NCI-H82 treated with DMSO at 0.1 percent for 48 hours (cell line): ENCODE data around the gene DISC1.
"Not testable (repeated sequence)": the region's sequence is repeated elsewhere in the genome, so short reads cannot be mapped to it uniquely, and the experiment has no call there.

ENCODE experiments used
- DNase-seq: peaks from one replicate; lab custom pipeline; 2025; ENCODE audit not compliant: unreplicated experiment; lab: John Stamatoyannopoulos, UW

Gene DISC1

DNA sequence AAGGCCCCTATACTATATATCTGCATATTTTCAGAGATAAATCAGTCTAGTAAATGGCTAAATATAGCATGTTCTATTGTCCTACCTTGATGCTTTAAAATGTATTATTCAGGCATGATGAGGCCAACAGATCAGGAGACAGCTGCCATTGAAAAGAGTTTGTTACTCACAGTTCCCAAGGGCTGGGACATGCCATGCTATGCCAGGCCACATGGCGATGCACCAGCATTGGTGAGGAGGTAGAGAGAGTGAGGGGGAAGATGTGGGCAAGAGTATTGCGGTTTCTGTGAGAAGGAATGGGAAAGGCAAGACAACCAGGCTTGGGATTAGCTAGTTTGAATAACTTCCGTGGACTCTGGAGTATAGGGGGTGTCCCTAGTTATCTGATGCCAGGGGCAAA is 316.5 kb downstream of the DISC1 start:
- DNase-seq: no peak

DNA sequence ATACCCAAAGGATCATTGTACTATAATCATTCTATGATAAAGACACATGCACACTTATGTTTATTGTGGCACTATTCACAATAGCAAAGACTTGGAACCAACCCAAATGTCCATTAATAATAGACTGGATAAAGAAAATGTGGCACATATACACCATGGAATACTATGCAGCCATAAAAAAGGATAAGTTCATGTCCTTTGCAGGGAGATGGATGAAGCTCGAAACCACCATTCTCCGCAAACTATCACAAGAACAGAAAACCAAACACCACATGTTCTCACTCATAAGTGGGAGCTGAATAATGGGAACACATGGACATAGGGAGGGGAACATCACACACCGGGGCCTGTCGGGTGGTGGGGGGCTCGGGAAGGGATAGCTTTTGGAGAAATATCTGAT is 321.5 kb downstream of the DISC1 start:
- DNase-seq: not testable (repeated sequence)

DNA sequence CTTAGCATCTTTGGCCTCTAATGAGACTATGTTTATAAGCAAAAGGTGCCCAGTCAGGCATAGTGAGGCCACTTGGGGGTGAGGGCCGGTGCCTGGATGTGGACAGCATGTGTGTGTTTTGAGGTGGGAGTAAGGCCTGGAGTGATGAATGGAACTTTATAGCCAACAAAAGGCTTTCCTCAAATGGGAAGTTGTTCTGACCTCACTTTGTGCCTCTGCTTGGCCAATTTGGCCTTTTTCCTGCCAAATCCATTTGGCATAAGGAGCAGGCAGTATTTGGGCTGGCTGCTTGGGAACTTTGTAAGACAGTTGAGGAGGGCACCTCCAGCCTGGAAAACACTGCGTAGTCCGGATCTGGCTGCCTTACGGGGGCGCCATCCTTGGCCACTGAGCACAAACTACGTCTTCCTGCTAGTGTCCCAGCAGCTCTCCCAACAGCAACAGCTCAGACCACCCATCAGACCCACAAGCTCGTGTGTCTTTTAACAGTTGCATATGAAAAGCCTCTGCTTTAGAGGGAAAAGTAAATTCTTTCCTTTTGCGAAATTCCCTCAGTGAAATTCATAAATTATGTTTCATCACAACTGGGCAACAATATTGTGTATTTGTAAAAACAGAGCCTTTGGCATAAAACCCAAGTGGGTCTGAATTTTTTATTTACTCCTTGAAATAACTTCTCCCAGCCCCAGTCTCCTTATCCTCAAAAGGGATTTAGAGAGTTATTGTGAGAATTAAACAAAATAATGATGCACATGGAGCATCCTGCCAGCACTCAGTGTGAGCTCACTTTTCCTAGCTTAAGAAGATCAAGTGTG is 322.9 kb downstream of the DISC1 start:
- DNase-seq: no peak

DNA sequence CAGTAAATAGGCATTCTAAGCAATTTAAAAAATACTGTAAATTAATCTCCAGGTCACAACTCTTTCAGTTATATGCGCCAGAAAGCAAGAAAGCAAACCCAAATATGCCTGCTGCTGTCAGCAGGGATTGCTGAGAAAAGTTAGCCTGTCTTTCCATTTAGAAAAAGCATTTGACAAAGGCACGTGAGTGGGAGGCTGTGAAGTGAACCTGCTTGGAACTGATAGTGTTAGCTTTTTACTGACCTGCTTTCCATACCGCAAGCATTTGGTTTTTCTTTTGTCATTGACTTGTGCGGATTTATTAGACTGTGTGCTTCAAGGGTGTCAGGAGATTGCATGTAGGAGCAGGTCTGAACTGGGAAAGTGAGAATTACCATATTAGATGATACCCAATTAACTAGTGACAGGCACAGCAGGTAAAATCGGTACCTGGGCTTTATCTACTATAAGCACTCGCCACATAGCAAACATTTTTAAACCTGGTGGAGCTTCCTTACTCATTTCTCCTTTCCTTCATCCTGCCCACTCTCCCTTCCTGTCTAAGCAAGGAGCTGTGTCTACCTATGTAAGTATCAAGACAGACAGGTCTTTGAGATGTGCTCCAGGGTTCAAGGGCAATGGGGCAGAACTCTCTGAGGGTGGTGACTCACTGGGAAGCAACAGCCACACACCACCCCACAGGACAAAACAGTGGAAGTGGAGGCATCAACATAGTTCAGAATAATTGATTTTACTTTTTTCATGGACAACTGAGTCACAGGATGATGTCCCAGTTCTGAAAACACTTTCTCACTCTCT is 323.9 kb downstream of the DISC1 start:
- no peak for DNase-seq

DNA sequence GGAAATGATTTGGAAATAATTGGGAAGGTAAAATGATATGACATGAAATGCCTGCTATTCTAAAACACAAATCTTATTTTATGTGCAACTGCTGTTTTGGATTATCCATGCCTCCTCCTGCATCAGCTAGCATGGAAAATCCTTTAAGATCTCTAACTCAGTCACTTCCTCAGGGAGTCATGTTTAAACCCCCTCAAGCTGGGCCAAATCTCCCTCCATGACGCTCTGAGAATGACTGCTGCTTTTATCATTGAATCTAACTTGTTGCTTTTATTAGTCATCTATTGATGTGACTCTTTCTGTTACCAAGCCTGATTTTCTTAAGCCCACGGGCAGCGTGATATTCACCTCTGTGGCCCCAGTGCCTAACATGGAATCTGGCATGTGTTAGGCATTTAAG is 324.8 kb downstream of the DISC1 start:
- no peak for DNase-seq

DNA sequence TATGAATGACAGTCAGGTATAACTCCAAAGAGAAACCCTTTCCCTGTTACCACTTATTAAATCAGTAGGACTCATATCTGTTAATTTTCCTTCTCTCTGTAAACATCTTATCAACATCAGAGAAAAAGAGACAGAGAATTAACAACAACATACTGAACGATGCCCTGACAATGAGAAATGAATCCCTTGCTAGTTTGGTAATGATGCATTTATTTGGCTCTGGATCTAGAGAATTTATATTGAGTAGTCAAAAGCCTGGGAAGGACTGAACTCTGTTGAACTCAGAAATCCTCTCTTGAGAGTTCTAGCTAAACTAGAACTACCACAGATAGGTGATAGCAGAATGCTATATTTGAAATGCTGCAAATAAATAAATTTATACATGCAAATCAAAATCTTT is 325.6 kb downstream of the DISC1 start:
- no peak for DNase-seq

DNA sequence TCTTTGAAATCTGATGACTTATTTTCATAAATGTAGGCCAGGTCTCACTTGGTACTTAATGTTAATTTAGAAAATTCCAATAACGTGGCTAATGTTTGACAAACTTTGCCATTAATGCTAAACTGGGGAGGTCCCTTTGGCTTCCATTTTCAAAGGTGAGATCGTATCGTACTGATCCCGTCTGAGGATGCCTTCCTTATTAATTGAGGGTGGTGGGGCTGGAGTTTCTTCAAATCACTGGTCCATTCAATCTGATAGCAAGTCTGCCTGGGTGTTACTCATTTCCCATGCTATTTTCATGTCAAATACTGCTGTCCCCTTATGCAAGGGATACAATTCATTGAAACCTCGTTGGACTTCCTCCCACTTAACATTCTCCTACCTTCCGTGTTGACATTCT is 327.1 kb downstream of the DISC1 start:
- no peak for DNase-seq

DNA sequence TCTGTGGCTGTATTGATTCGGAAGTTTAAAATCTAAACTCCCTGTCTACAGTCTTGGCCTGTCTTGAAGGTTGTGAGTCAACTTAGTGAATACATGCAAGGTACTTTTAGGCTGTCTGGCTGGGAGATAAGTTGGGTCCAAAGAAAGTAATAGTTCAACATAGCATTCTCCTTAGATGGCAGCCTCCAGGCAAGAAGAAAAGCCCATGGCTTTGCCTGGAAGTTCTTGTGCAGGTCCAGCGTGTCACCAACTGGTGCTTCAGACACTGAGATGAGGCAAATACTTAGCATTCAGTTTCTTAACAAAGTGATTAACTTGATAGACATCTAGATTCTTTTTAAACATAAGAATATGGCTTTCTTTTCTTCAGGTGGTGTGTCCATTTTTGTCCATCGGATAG is 328.2 kb downstream of the DISC1 start:
- DNase-seq: no peak

DNA sequence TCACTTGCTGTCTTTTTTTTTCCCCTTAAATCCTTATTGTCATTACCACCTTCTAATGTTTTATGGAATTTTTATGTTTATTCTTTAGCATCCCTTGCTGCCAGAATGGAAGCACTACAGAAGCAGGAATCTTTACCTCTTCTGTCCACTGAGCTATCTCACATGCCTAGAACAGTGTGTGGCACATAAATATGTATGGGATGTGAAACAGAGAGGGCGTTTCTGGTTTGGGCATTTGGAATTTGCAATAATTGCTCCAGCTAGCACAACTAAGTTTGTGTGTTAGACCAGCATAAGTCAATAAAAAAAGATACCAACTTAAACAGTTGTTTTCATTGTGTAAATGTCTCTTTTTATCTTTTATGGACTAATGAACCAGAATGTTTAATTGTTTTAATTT is 330.8 kb downstream of the DISC1 start:
- no peak for DNase-seq

DNA sequence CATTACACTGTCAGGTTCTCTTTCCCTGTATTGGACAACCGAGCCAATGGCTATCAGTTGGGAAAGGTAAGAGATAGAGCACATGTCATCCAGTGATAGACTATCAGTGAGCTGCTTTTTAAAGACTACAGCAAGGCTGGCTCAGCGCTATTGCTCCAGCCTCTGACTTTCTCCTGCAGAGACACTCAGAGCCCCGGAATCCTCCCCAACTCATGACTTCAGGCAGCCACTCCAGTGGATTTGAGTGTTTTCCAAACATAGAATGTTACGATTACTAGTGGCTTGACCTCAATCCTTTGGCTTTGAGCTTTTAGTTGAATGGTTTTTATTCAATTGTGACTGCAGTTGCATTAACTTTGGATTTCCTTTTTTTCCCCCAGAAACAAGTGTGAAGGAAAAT is 331.9 kb downstream of the DISC1 start:
- DNase-seq: no peak

DNA sequence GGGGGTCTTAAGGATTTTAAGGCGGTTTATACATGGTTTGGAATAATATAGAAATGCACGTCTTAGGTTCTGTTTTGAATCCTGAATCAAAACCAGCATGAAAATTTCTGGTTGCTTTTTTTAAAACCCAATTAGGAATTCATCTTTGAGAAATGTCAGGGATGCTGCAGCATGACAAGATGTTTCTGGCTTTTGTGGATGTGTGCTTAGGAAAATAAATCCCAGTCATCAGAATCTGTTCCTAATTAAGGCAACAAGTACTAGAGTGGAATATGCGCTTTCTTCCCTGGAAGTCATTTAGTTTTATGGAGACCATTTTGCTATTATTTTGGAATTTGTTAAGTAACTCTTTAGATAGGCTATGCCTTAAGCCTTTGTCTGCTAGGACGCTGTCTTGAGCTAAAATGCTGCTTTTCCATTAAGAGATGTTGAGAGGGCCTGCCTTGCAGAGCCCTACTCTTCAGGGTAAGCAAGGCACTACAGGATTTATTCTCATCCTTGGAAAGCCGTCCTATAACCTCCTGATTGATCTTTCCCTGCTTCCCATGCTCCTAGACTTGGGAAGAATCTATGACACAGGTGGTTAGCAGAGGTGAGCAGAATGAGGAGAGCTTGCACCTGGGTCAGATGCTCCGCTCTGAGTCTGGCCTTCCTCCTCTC is 332.8 kb downstream of the DISC1 start:
- no peak for DNase-seq

DNA sequence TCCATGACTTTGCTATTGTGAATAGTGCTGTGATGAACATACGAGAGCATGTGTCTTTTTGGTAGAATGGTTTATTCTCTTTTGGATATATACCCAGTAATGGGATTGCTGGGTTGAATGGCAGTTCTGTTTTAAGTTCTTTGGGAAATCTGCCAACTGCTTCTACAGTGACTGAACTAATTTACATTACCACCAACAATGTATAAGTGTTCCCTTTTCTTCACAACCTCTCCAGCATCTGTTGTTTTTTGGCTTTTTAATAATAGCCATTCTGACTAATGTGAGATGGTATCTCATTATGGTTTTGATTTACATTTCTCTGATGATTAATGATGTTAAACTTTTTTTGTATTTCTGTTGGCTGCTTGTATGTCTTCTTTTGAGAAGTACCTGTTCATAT is 335.2 kb downstream of the DISC1 start:
- not testable (repeated sequence) for DNase-seq

DNA sequence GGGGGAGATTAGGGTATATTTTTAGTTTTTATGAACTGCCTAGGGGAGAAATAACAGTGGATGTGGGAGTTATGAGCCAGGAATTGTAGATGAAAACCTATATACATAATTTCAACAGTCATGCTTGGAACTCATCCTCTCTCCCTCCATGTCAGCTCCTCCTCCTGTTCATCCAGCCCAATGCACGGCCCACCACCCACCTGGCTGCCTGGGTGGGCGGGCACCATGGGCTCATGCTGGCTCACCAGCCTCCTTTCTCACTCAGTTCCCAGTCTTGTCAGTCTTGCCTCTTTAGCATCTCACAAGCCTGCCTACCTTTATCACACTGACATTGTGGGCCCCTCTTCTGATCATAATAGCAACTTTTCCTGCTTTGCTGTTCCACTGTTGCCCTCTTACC is 336.0 kb downstream of the DISC1 start:
- DNase-seq: no peak

DNA sequence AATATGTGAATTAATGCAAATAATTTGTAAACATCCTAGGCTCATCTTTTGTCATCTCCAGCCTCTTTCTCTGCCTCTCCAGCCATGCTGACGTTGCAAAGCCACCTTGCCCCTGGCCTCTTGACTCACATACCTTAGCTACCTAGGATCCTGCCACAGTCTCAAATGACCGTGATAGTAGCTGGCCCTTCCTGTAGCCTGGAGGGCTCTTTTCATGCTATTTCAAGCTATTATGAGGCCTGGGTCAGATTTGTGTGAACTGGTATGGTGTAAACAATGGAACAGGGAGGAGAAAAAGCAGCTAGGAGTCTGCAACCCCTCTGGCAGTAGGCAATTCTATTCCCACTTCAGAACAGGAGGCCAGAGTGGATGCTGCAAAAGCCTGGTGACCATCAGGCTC is 337.7 kb downstream of the DISC1 start:
- no peak for DNase-seq

DNA sequence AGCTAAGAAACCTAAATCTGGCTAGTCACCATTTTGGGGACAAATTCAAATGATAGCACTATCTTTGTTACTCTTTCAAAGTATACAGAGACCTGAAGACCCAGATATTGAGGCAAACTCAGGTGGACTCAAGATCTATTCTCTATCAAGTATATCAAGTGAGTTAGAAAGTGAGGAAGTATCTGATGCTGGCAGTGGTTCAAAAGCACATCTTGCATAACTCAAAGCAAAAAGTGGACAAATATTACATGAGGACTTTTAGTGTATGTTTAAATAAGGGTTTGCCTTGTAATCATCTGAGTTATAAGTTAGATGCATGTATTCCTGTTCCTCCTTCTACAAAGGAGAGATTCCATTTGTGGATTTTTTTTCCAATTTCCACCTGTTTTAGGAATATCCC is 338.4 kb downstream of the DISC1 start:
- DNase-seq: no peak

DNA sequence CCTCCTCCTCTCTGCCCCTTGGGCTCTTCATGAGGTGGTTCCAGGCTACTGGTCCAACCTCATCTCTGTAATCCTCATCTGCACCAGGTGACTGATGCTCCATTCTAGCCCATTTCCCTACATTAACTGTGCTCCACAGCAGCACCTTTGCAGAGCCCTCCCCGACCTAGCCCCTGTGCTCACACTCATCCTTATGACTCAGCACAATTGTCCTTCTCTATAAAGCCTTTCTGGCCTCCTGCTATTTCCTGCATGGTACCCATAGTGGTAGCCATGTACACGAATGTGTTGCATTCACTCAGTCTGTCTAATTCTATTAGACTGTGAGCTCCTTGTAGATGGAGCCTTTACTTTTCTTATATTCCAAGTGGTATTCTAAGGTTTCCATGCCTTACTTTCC is 339.0 kb downstream of the DISC1 start:
- no peak for DNase-seq

DNA sequence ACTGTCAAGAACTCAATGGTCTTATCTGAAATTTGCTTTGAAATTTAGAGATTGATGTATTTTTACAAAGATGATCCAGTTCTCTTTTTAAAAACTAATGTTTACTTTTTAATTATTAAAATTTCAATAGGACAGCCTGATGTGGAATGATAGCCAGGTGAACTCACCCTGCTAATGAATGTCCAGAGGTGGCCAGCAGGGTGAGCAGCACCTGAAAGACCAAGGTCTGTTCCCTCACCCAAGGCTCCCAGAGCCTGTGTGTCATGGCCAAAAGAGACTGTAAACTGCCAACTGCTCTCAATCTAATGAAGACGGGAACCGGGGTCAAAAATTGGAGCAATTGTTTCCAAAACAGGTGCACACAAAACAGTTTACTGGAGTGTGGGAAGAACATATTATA is 340.4 kb downstream of the DISC1 start:
- DNase-seq: no peak

DNA sequence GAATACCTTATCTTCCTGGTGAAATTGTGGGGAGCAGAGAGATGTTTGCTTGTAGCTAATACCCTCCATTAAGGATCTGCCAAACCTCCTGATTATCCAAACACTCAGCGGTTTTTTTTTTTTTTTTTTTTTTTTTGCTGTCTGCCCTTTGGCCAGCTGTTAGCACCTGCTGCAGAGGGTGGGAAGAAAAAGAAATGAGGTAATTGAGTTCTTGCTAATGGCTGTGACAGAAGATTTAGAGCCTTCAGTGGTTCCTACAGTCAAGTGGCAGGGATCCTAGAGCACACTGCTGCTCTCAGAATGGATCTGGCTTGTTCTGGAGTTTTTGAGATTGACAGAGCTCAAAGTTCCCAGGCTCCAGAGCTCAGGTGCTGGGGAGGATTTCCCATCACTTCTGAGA is 342.5 kb downstream of the DISC1 start:
- no peak for DNase-seq

DNA sequence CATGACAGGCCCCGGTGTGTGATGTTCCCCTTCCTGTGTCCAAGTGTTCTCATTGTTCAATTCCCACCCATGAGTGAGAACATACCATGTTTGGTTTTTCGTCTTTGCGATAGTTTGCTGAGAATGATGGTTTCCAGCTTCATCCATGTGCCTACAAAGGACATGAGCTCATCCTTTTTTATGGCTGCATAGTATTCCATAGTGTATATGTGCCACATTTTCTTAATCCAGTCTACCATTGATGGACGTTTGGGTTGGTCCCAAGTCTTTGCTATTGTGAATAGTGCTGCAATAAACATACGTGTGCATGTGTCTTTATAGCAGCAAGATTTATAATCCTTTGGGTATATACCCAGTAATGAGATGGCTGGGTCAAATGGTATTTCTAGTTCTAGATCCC is 343.2 kb downstream of the DISC1 start:
- not testable (repeated sequence) for DNase-seq

DNA sequence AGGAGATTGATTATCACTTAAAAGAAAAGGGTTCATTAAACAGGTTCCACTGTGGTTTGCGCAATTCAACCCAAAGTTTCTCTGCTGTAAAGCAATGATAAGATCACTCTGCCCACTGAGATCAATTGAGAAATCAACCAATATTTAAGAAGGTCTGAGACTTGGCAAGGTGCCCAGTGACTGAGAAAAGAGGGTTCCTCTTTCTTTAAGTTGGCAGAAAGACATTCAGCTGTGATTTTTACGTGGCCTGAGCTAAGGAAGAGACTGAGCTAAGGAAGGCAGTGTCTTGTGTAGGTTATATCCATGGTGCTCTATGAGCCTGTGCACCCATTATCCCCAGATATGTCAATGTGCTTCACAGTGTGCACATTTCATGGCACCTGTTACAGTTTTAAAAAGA is 344.1 kb downstream of the DISC1 start:
- DNase-seq: no peak

DNA sequence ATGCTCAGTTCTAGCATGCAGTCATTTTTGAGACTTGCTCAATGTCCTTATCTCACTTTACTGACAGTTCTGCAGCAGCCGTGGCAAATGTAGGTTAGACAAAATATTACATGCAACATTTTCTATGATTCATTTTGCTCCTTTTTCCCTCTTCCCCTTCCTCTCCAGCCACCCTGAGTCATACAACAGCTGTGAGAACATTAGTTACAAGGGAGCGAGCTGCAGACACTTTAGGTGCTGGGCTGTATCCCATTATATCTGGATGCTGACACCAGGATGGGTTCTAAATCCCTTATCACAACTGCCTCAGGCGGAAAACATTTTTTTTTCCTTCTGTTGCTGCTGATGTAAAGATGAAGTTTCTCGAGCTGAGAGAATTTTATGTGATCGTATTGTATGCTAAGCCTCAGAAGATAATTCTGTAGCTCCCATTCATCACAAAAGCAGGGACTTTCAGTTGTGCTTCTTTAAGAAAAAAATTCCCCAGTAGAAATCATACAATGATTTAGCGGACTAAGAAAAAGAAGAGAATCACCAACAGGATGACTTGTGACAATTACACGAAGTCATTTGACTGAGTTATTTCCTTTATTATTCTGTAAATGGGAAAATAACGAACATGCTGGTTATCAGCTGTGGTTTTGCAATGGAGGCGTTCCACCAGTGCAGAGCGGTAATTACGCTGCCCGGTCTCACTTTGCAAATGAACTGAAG is 345.0 kb downstream of the DISC1 start:
- DNase-seq: no peak

DNA sequence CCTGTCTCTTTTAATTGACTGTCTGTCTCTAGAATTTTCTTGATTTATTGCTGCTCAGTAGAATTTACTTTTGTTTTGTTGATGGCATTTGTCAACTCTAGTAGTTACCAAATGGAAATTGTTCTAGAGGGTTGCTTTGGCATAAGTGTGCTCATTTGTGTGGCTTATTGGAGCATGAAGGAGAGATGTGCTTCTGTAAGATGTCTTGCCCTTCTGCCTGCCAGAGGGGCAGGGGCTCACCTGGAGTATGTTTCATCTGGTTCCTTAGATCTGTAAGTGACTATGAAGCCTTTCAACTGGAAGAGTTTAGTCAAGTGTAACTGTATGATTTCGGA is 345.5 kb downstream of the DISC1 start:
- DNase-seq: no peak
